GM18520 (cell line): ENCODE data around the gene CCDC172.

Experiments
- ATAC-seq: cut with Tn5 transposase; IDR thresholded peaks from one replicate; pipeline ENCODE4 v1.9.1; 2021; ENCODE audit not compliant: unreplicated experiment

Gene CCDC172

DNA sequence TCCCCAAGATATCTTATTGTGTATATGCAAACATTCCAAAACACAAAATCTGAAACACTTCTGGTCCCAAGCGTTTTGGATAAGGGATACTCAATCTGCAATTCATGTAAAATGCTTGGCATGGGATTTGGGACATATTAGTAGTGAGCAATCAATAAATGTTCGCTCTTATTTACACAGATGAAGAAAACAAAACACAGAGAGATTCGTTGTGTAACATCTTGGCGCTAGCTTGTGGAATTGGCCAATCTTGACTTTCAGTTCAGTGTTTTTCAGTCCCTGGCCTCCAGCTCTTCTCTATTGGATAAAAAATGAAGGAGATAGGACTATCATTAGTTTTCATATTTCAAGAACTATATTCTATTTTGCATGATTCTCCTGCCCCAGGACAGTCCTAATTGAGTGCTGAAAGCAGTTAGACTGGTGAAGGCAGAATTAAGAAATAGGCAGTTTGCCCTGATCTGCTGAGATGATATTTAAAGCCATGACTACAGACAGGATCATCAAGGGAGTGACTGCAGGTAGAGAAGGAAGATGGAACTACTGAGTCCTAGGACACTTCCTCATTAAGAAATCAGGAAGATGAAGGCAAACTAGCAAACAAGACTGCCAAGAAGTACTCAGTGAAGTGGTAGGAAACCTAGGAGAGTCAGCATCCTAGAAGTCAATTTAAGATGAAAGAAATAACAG lies 105.2 kb downstream of the CCDC172 start:
- ATAC-seq = no peak
